Large intestine (tissue), 3 donors: ENCODE measurements around the gene TCF4. TPM values are rescaled to one million over a fixed set of nuclear protein-coding genes. Genes with fewer than 3 reads are reported as not detected.

ENCODE experiments used
- DNase-seq, 2 donors: peaks; one replicate each; pipeline versions ENCODE4 v3.0.0 to v3.0.0-alpha.2; 2013
- H3K27ac ChIP-seq: one replicate; pipeline ENCODE4 v1.5.1; 2013; ENCODE audit warnings: low read length
- H3K27me3 ChIP-seq: 2 replicates; pipeline ENCODE4 v1.6.1; 2013; ENCODE audit warnings: low read length; ENCODE audit not compliant: control insufficient read depth, insufficient read depth
- H3K36me3 ChIP-seq: 2 replicates; pipeline ENCODE4 v1.6.1; 2013; ENCODE audit warnings: low read length; ENCODE audit not compliant: control insufficient read depth, insufficient read depth
- H3K4me1 ChIP-seq: one replicate; pipeline ENCODE4 v1.6.1; 2013; ENCODE audit warnings: low read length; ENCODE audit not compliant: control insufficient read depth, insufficient read depth
- H3K4me3 ChIP-seq: one replicate; pipeline ENCODE4 v1.5.1; 2013; ENCODE audit warnings: low read length
- H3K9me3 ChIP-seq: one replicate; pipeline ENCODE4 v1.6.1; 2013; ENCODE audit warnings: mild to moderate bottlenecking, low read depth, low read length, moderate library complexity; ENCODE audit not compliant: control insufficient read depth
- WGBS: methylation state at CpG from one replicate; pipeline ENCODE4 v1.1.5; 2013; ENCODE audit warnings: low lambda C conversion rate; ENCODE audit not compliant: insufficient coverage; 5-methylcytosine and 5-hydroxymethylcytosine counted together
- polyA plus RNA-seq: library from polyadenylated mRNA; unstranded; fragments of 120-200 nt; gene quantifications from one replicate; pipeline ENCODE4 v1.2.1, GENCODE V29; 2013

TCF4 gene
- polyA plus RNA-seq, 1 donor: 42.5 TPM

DNA sequence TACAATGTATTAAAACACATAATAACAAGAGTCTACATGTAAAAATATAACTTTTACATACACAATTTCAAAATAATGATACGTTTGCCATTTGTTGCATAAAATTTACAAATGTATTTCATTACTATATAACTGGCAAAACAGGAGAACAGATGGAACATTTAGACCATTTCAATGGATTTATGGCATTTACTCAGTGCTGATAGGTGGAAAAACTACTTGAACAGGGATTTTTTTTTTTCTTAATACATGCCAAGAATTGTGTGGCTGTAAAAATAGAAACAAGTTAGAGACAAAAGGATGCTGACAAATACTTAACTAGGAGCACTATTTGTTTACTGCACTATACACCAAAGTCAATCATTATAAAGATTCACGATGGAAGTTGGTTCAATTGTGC, 361.9 kb downstream of the TCF4 start:
- H3K27ac ChIP-seq: no peak overlapping the region
- WGBS: 83% methylated on average over 1 of the region's 2 CpGs
- H3K36me3 ChIP-seq: peaks cover 5% of the 10 kb centered on the region
- H3K27me3 ChIP-seq: no peaks in the 10 kb centered on the region
- no peaks in the 10 kb centered on the region for H3K4me1 ChIP-seq
- DNase-seq: no peak
- no peak overlapping the region for H3K4me3 ChIP-seq
- H3K9me3 ChIP-seq: no peaks in the 10 kb centered on the region

DNA sequence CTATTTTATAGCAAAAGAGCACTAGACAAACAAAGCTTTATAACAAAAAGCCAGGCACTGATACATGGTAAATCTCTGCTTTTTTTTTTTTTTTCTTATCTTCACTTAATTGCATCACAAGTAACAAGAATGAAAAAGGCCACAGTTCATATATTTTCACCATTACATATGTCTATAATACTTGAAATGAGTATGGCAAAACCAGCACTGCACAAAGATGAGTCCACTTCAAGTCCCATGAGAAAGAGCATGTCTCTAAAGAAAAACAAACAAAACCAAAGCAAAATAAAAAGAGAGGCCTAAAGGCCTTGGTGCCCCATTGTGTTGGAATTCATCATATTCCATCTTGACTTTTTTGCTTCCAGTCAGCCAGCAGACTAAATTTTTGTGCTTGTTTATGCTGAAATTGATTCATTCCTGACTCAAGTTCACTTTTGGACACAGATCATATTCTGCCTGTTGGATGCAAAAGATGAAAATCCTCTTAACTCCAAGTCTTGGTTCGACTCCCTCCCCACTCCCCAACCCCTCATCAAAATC, 363.8 kb downstream of the TCF4 start:
- Histone ChIP-seq H3K27me3 (no peaks in the 10 kb centered on the region), H3K4me1 (no peaks in the 10 kb centered on the region), H3K27ac (no peak overlapping the region), H3K4me3 (no peak overlapping the region), H3K9me3 (no peaks in the 10 kb centered on the region), H3K36me3 (peaks cover 5% of the 10 kb centered on the region)
- no peak for DNase-seq
- no CpG with 5 or more reads among the region's 1 CpG for WGBS

DNA sequence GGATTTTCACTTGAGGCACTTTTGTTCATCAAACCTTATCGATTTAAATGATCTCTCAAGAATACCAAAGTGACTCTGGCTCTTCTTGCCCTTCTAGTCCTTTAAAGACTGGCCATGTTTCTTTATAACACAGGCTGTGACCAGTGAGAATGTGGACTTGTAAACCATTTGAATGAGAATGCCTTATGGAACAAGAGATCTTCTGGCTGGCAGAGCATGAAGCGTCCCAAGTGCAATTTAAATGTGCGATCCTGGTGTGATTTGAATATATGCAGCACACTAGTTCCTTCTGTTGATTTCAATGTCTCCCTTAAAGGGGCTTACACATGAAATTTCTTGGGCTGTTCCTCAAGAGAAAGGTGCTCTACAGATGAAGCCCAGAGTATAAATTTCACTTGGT, 366.4 kb downstream of the TCF4 start:
- Histone ChIP-seq H3K4me3 (no peak overlapping the region), H3K27ac (no peak overlapping the region), H3K36me3 (no peaks in the 10 kb centered on the region), H3K9me3 (no peaks in the 10 kb centered on the region), H3K27me3 (no peaks in the 10 kb centered on the region), H3K4me1 (no peaks in the 10 kb centered on the region)
- no peak for DNase-seq
- WGBS: no CpG with 5 or more reads among the region's 3 CpGs

DNA sequence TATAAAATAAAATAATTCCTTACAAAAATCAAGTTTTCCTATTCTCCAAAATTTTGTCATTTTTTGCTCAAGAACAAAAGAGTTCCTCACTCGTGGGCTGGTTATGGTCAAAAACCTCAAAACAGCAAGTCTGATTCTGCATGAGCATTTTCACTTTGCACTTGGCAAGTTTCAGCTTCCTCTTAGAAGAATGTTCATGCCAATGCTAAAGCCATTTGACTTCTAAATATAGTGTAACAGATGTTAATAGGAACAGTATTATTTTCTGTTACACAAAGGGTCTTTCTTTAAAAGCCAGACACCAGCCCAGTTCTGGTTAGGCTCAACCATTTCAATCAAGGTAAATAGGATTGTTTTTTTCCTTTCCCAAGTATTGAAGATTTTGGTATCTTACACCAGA, 367.5 kb downstream of the TCF4 start:
- no peak for DNase-seq
- no peak overlapping the region for H3K27ac ChIP-seq
- WGBS: no CpG with 5 or more reads among the region's 1 CpG

DNA sequence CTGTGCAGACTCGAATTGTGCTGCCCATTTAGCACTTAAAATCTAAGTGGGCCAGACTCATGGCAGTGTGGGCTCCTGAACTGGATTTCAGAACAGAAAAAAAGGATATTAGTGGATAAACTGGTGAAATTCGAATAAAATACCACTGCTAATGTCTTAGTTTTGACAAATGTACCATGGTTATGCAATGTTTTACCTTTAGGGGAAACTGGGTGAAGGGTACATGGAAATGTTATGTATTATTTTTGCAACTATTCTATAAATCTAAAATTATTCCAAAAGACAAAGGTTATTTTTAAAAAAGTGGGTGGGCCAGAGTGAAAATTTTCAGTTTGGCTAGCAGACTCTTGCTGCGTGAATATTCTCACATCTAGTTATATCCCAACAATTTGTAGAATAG, 368.2 kb downstream of the TCF4 start:
- Histone ChIP-seq H3K4me1 (no peaks in the 10 kb centered on the region), H3K27me3 (no peaks in the 10 kb centered on the region), H3K36me3 (no peaks in the 10 kb centered on the region), H3K9me3 (no peaks in the 10 kb centered on the region), H3K27ac (no peak overlapping the region), H3K4me3 (no peak overlapping the region)
- WGBS: 100% methylated on average over 1 of the region's 3 CpGs
- DNase-seq: no peak

More for the DNA sequence above, 367.5 kb downstream of the TCF4 start:
- Histone ChIP-seq H3K4me3 (no peak overlapping the region), H3K4me1 (no peaks in the 10 kb centered on the region), H3K9me3 (no peaks in the 10 kb centered on the region), H3K36me3 (no peaks in the 10 kb centered on the region), H3K27me3 (no peaks in the 10 kb centered on the region)

DNA sequence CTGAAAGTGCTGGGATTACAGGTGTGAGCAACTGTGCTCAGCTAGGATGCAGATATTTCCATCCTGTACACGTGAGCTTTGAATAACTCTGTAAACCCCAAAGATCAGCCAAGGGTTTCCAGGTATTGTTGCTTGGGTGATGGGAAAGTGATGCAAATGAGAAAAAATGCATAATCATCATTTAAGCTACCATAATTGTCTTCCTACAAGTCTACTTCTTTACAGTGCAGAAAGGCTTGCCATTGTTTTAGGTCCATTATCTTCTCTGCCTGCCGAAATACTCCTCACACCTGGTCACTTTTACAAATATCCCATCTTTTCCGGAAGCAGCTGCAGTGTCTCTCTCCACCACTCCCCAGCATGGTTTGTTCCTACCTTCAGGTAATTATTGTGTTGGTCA, 368.9 kb downstream of the TCF4 start:
- no peaks in the 10 kb centered on the region for H3K9me3 ChIP-seq
- DNase-seq: no peak
- no peak overlapping the region for H3K27ac ChIP-seq
- H3K4me3 ChIP-seq: no peak overlapping the region
- WGBS: 100% methylated on average over 2 of the region's 3 CpGs
- no peaks in the 10 kb centered on the region for H3K36me3 ChIP-seq
- no peaks in the 10 kb centered on the region for H3K4me1 ChIP-seq
- H3K27me3 ChIP-seq: no peaks in the 10 kb centered on the region

DNA sequence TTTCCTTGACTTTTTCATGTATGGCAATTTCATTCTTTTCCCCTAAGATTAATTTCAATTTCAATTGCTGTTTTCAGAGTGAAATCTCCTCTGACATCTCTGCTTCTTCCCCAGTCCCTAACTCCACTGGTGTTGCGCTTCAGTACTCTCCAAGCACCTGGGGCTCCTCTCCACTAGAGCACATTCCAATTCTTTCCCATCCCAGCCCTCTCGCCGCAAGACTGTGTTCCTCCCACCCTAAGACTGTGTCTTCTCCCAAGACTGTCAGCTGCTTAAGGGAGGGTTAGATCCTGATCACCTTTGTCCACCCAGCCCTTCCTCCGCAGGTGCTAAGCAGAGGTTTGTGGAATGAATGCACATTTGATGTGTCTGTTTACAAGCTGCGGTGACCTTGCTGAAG, 373.0 kb downstream of the TCF4 start:
- H3K4me1 ChIP-seq: no peaks in the 10 kb centered on the region
- H3K4me3 ChIP-seq: no peak overlapping the region
- no peak for DNase-seq
- no CpG with 5 or more reads among the region's 5 CpGs for WGBS
- no peak overlapping the region for H3K27ac ChIP-seq
- no peaks in the 10 kb centered on the region for H3K9me3 ChIP-seq
- no peaks in the 10 kb centered on the region for H3K36me3 ChIP-seq
- H3K27me3 ChIP-seq: no peaks in the 10 kb centered on the region

DNA sequence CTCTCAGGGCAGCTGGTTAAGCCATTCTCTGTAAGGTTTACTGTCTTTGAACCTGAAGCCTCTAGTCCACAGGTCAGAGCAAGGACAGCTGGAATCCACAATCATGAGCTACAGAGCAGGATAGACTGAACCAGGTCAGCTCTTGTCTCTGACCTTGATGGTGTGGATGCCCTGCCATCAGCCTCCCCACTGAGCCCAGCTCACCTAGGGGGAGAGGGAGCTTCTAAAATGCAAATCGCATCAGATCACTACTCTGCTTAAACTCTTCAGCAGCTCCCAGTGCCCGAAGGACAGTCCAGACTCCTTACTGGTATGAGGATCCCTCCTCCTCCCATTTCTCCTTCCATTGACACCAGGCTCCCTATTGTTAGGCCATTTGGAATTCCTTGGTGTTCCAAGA, 373.5 kb downstream of the TCF4 start:
- no peaks in the 10 kb centered on the region for H3K36me3 ChIP-seq
- no peak overlapping the region for H3K27ac ChIP-seq
- WGBS: no CpG with 5 or more reads among the region's 2 CpGs
- no peaks in the 10 kb centered on the region for H3K27me3 ChIP-seq
- H3K9me3 ChIP-seq: no peaks in the 10 kb centered on the region
- H3K4me1 ChIP-seq: no peaks in the 10 kb centered on the region
- no peak for DNase-seq
- H3K4me3 ChIP-seq: no peak overlapping the region

DNA sequence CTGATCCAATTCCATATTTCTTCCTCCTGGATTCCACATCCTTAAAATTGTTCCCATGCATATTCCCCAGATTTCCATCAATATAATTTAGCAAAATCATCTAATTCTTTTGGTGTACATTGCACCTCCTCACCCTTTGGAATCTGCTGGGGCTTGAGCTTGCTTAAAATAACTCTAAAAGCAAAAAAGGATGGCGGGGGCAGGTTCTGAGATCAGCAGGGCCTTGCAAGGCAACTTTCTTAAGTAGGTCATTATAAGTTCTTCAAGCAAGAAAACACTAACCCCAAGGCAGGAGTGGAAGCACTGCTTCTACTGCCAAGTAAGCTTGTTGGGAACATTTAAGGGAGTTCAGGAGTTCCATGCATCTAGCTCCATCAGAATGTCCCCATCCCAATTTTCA, 374.4 kb downstream of the TCF4 start:
- no CpG with 5 or more reads among the region's 1 CpG for WGBS
- Histone ChIP-seq H3K9me3 (no peaks in the 10 kb centered on the region), H3K27me3 (no peaks in the 10 kb centered on the region), H3K4me3 (no peak overlapping the region), H3K36me3 (no peaks in the 10 kb centered on the region), H3K27ac (no peak overlapping the region), H3K4me1 (no peaks in the 10 kb centered on the region)
- no peak for DNase-seq

DNA sequence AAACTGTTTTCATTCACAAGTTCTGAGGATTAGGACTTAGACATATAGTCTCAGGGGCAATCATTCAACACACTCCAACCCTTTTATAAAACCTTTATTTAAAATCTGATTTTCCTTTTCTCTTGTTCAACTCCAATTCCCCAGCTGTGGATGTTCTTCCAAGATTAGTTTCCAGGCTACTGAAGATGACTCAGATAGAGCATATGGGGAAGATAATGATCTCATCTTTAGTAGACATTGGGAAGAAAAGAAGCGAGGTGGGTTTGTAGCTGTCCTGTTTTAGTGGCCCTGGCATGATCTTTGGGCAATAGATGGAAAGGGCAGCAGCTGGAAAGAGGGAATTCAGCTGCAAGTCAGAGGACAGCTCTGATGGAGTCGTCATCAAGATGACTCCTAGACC, 381.1 kb downstream of the TCF4 start:
- no CpG with 5 or more reads among the region's 2 CpGs for WGBS
- no peak for DNase-seq
- Histone ChIP-seq H3K36me3 (no peaks in the 10 kb centered on the region), H3K27ac (no peak overlapping the region), H3K4me1 (no peaks in the 10 kb centered on the region), H3K9me3 (no peaks in the 10 kb centered on the region), H3K27me3 (no peaks in the 10 kb centered on the region), H3K4me3 (no peak overlapping the region)

DNA sequence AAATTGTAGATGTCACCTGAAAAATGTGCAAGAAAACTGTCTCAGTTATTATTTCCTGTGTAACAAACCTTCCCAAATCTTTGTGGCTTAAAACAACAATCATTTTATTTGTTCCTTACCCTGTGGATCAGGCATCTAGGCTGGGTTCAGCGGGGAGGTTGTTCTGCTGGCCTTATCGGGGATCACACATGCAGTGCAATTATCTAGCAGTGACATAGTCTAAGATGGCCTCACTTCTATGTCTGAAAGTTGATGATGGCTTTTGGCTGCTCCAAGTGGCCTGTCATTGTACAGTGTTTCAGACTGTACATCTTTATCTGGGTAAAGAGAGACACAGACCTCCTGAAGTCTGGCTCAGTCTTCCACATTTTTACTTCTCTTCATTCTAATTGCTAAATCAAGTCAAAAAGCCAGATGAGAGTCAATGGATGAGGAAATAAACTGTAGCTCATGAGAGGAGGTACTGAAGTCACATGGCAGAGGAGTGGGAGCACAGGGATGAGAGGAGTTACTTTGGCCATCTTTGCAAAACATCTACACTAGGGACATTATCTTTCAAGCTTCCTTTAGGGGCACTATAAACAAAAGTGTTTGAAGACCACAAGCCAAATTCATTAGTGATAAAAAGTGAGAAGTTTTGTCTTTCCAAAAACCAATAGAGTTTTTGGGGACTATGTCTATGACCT, 385.6 kb downstream of the TCF4 start:
- no CpG with 5 or more reads among the region's 2 CpGs for WGBS
- Histone ChIP-seq H3K36me3 (no peaks in the 10 kb centered on the region), H3K9me3 (no peaks in the 10 kb centered on the region), H3K4me1 (no peaks in the 10 kb centered on the region), H3K27me3 (no peaks in the 10 kb centered on the region), H3K27ac (no peak overlapping the region), H3K4me3 (no peak overlapping the region)
- DNase-seq: no peak
